ENCODE results near the gene EARS2.

DNA sequence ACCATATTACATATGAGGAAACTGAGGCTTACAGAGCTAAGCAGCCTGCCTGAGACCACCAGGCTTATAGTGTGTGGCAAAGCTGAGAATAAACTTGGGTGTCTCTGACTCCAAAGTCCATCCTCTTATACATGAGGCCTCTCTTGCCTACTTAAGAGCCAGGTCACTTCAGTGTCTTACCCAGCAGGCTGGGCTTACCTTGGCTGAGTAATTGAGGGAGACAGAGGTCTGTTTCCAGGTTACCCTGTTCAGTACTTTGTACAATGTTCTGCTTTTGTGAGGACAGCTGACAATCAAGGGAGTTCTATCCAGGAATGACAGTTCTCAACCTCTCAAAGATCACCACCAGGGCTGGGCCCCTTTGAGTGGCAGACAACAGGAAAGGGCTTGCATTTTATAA, 24.6 kb upstream of the EARS2 start:
- TF ChIP-seq SIN3A (IDR thresholded peaks at IDR 0.05; ENCODE audit: borderline replicate concordance, low read depth, low read length) (no peak), REST (IDR thresholded peaks at IDR 0.05; ENCODE audit: low read depth, low read length) (no peak), TAF1 (IDR thresholded peaks at IDR 0.05; ENCODE audit: borderline replicate concordance, low read depth, low read length) (no peak), YY1 (IDR thresholded peaks at IDR 0.05; ENCODE audit: low read depth) (no peak), CTCF (IDR thresholded peaks at IDR 0.05) (no peak), EP300 (IDR thresholded peaks at IDR 0.05; ENCODE audit: borderline replicate concordance in 1 of 2, low read depth in 1 of 2, low read length in 1 of 2) (no peak)

Data from SK-N-SH (cell line).